H1 (cell line): Measurements from ENCODE around the gene MEF2A. TPM values are rescaled to one million over a fixed set of nuclear protein-coding genes. Genes with fewer than 3 reads are reported as not detected.

ENCODE experiments used
- CTCF ChIA-PET: fragments of 300-600 bp; sonication (Branson Sonifier 250); formaldehyde crosslinking; loops from one replicate; lab custom pipeline; 2021; ENCODE audit not compliant: partially characterized antibody; lab: Charles Lee
- POLR2A ChIA-PET: fragments of 300-600 bp; sonication (Branson Sonifier 250); formaldehyde crosslinking; loops from one replicate; lab custom pipeline; 2021; ENCODE audit warnings: inconsistent platforms; ENCODE audit not compliant: partially characterized antibody; lab: Charles Lee
- DNase-seq, 2 experiments: peaks; one replicate each; pipeline versions ENCODE4 v3.0.0 to v3.0.0-alpha.2; 2010 to 2022; ENCODE audit warnings: low spot score in 2 of 2, low read depth in 1 of 2, mixed read lengths in 1 of 2
- FAIRE-seq: peaks from 2 replicates; lab custom pipeline; 2011; peaks lifted over from hg19 to GRCh38; lab: Jason Lieb, UNC
- H2AFZ ChIP-seq: 2 replicates; pipeline ENCODE4 v1.8.1; 2012; ENCODE audit warnings: low read length, inconsistent platforms
- H2AK5ac ChIP-seq: 2 replicates; pipeline ENCODE4 v1.6.1; 2013; ENCODE audit warnings: low read depth, low read length
- H2BK120ac ChIP-seq: replicated peaks from 2 replicates; pipeline ENCODE3; 2013; ENCODE audit warnings: low read depth, low read length, inconsistent platforms
- H2BK12ac ChIP-seq: 2 replicates; pipeline ENCODE4 v1.6.1; 2013; ENCODE audit warnings: low read depth, low read length
- H2BK15ac ChIP-seq: 2 replicates; pipeline ENCODE4 v1.6.1; 2013; ENCODE audit warnings: low read length
- H2BK20ac ChIP-seq: 2 replicates; pipeline ENCODE4 v1.6.1; 2013; ENCODE audit warnings: low read length
- H2BK5ac ChIP-seq: 2 replicates; pipeline ENCODE4 v1.6.1; 2013; ENCODE audit warnings: low read depth, low read length
- H3K14ac ChIP-seq: 2 replicates; pipeline ENCODE4 v1.6.1; 2013; ENCODE audit warnings: inconsistent platforms; ENCODE audit not compliant: insufficient read length
- H3K18ac ChIP-seq: 2 replicates; pipeline ENCODE4 v1.6.1; 2013; ENCODE audit warnings: low read length; ENCODE audit errors: extremely low read depth
- H3K23ac ChIP-seq: 2 replicates; pipeline ENCODE4 v1.6.1; 2013; ENCODE audit warnings: inconsistent platforms; ENCODE audit not compliant: insufficient read length
- H3K23me2 ChIP-seq: 2 replicates; pipeline ENCODE4 v1.6.1; 2013; ENCODE audit warnings: low read depth, low read length
- H3K27ac ChIP-seq: 2 replicates; pipeline ENCODE4 v1.6.1; 2011; ENCODE audit warnings: low read depth, low read length, inconsistent platforms
- H3K27me3 ChIP-seq, 4 experiments: replicated peaks in 1 of 4; 1 replicate in 1 of 4; 2 replicates in 3 of 4; pipeline versions ENCODE4 v1.6.1 to v1.8.1; 2011 to 2013; ENCODE audit warnings: low read length in 3 of 4, mild to moderate bottlenecking in 3 of 4, inconsistent platforms in 2 of 4, mixed read lengths in 2 of 4, moderate library complexity in 1 of 4; ENCODE audit not compliant: control insufficient read depth in 3 of 4, insufficient read depth in 3 of 4; ENCODE audit errors: extremely low read depth in 1 of 4
- H3K36me3 ChIP-seq, 4 experiments: 2 replicates each; pipeline versions ENCODE4 v1.6.1 to v1.8.1; 2011 to 2013; ENCODE audit warnings: mild to moderate bottlenecking in 4 of 4, low read length in 3 of 4, moderate library complexity in 2 of 4, control low read depth in 1 of 4, inconsistent platforms in 1 of 4; ENCODE audit not compliant: insufficient read depth in 4 of 4, control insufficient read depth in 2 of 4
- H3K4ac ChIP-seq: replicated peaks from 2 replicates; pipeline ENCODE3; 2013; ENCODE audit warnings: low read length, low read depth, mixed read lengths, inconsistent platforms; ENCODE audit not compliant: insufficient read length
- H3K4me1 ChIP-seq, 4 experiments: replicated peaks in 1 of 4; 1 replicate in 1 of 4; 2 replicates in 3 of 4; pipeline versions ENCODE4 v1.6.1 to v1.8.1; 2011 to 2013; ENCODE audit warnings: low read length in 3 of 4, inconsistent platforms in 2 of 4, mixed read lengths in 1 of 4; ENCODE audit not compliant: insufficient read depth in 4 of 4, control insufficient read depth in 3 of 4
- H3K4me2 ChIP-seq, 2 experiments: 2 replicates each; pipeline versions ENCODE4 v1.6.1 to v1.8.1; 2011 to 2013; ENCODE audit warnings: low read depth in 2 of 2, low read length in 2 of 2, control low read depth in 1 of 2, inconsistent platforms in 1 of 2, mild to moderate bottlenecking in 1 of 2; ENCODE audit not compliant: insufficient read depth in 1 of 2
- H3K4me3 ChIP-seq, 4 experiments: fragments of 200-600, 300-600 bp in 1 of 4; sonication (generic), shearing (Covaris generic), sonication (Bioruptor Twin) in 1 of 4; 2 replicates each; pipeline versions ENCODE4 v1.5.1 to v1.8.1; 2011 to 2016; ENCODE audit warnings: low read length in 4 of 4, low read depth in 3 of 4, control low read depth in 2 of 4, inconsistent platforms in 2 of 4, mild to moderate bottlenecking in 2 of 4, mixed read lengths in 1 of 4, moderate library complexity in 1 of 4; ENCODE audit not compliant: insufficient read depth in 2 of 4; ENCODE audit errors: extremely low read depth in 1 of 4
- H3K56ac ChIP-seq: replicated peaks from 2 replicates; pipeline ENCODE3; 2013; ENCODE audit warnings: low read depth, mild to moderate bottlenecking, mixed read lengths, low read length, inconsistent platforms; ENCODE audit not compliant: insufficient read length
- H3K79me1 ChIP-seq: 2 replicates; pipeline ENCODE4 v1.6.1; 2013; ENCODE audit warnings: low read depth, low read length, control low read depth
- H3K79me2 ChIP-seq, 2 experiments: 2 replicates each; pipeline versions ENCODE4 v1.6.1 to v1.8.1; 2012 to 2013; ENCODE audit warnings: low read length in 2 of 2, mild to moderate bottlenecking in 2 of 2, inconsistent platforms in 1 of 2; ENCODE audit not compliant: insufficient read depth in 2 of 2, control insufficient read depth in 1 of 2
- H3K9ac ChIP-seq, 4 experiments: replicated peaks in 1 of 4; 1 replicate in 1 of 4; 2 replicates in 3 of 4; pipeline versions ENCODE4 v1.6.1 to v1.8.1; 2011 to 2013; ENCODE audit warnings: low read depth in 3 of 4, low read length in 3 of 4, control low read depth in 2 of 4, mild to moderate bottlenecking in 2 of 4, moderate library complexity in 2 of 4, inconsistent platforms in 1 of 4; ENCODE audit errors: extremely low read depth in 1 of 4
- H3K9me3 ChIP-seq, 2 experiments: 2 replicates each; pipeline versions ENCODE4 v1.6.1 to v1.8.1; 2012 to 2013; ENCODE audit warnings: mild to moderate bottlenecking in 2 of 2, moderate library complexity in 2 of 2, control low read depth in 1 of 2, inconsistent platforms in 1 of 2, low read depth in 1 of 2, low read length in 1 of 2, mixed read lengths in 1 of 2; ENCODE audit not compliant: insufficient read depth in 2 of 2
- H4K20me1 ChIP-seq, 2 experiments: replicated peaks in 1 of 2; 2 replicates each; pipeline versions ENCODE3 to v1.8.1; 2011 to 2013; ENCODE audit warnings: inconsistent platforms in 2 of 2, low read length in 2 of 2, mild to moderate bottlenecking in 1 of 2; ENCODE audit not compliant: insufficient read depth in 2 of 2, control insufficient read depth in 1 of 2
- H4K5ac ChIP-seq: 2 replicates; pipeline ENCODE4 v1.6.1; 2013; ENCODE audit warnings: low read length, low read depth, mixed read lengths, inconsistent platforms; ENCODE audit not compliant: insufficient read length
- H4K8ac ChIP-seq: 2 replicates; pipeline ENCODE4 v1.8.0; 2013; ENCODE audit warnings: mild to moderate bottlenecking, moderate library complexity, low read length, inconsistent platforms; ENCODE audit not compliant: insufficient read depth; ENCODE audit errors: extremely low read depth
- H4K91ac ChIP-seq: replicated peaks from 2 replicates; pipeline ENCODE3; 2013; ENCODE audit warnings: low read length, mixed read lengths, inconsistent platforms; ENCODE audit not compliant: insufficient read length
- ASH2L ChIP-seq: fragments of 200-600, 300-600 bp; sonication (generic); IDR thresholded peaks from one replicate; pipeline ENCODE4 v1.7.1; 2017; ENCODE audit warnings: low read length
- BRCA1 ChIP-seq: IDR thresholded peaks from 2 replicates; pipeline ENCODE4 v1.6.1; 2012; ENCODE audit warnings: low read depth, low read length, improper control_type of control experiment
- CHD2 ChIP-seq: IDR thresholded peaks from 2 replicates; pipeline ENCODE4 v1.6.1; 2012; ENCODE audit warnings: low read length, improper control_type of control experiment
- SIX5 ChIP-seq: IDR thresholded peaks from 2 replicates; pipeline ENCODE4 v1.6.1; 2011; ENCODE audit warnings: mild to moderate bottlenecking, low read depth, low read length
- ZNF274 ChIP-seq: IDR thresholded peaks from 2 replicates; pipeline ENCODE4 v1.7.0; 2012; ENCODE audit warnings: low read length, borderline replicate concordance; ENCODE audit errors: extremely low read depth
- WGBS, 2 experiments: shearing (Covaris generic) in 1 of 2; methylation state at CpG; one replicate each; pipeline versions ENCODE4 v1.1.6 to v1.1.7; 2013 to 2015; ENCODE audit warnings: low lambda C conversion rate in 2 of 2, mixed read lengths in 2 of 2, inconsistent platforms in 1 of 2, low coverage in 1 of 2, missing lambda C conversion rate in 1 of 2; ENCODE audit not compliant: insufficient replicate concordance in 2 of 2, insufficient coverage in 1 of 2, insufficient read length in 1 of 2; ENCODE audit errors: extremely low coverage in 1 of 2, missing lambda C conversion rate in 1 of 2; 5-methylcytosine and 5-hydroxymethylcytosine counted together
- polyA plus RNA-seq, 7 experiments: library from polyadenylated mRNA; depleted of rRNA in 3 of 7; stranded (reverse) in 5 of 7; unstranded in 2 of 7; fragments of >200 nt in 5 of 7; fragments of 200-250 nt in 2 of 7; gene quantifications; 1 replicate in 5 of 7; 2 replicates in 1 of 7; 4 replicates in 1 of 7; pipeline versions ENCODE4 v1.2.1 to v1.2.3, GENCODE V29; 2011 to 2013; ENCODE audit warnings: missing spikeins in 2 of 7, mixed read lengths in 2 of 7
- total RNA-seq: library from RNA; stranded (reverse); fragmentation: NEBNext Ultra II Directional; extraction: Animal tissue kit (Norgen Biotek cat#: 25700); gene quantifications from 2 replicates; pipeline ENCODE4 v1.2.1, GENCODE V29; 2021

Gene MEF2A
- total and polyA plus RNA-seq, 2 of the 8 experiments (the other 6 are each of a cell fraction or from before 2014, with no cell fraction given), result 15.6 to 22.5 TPM

DNA sequence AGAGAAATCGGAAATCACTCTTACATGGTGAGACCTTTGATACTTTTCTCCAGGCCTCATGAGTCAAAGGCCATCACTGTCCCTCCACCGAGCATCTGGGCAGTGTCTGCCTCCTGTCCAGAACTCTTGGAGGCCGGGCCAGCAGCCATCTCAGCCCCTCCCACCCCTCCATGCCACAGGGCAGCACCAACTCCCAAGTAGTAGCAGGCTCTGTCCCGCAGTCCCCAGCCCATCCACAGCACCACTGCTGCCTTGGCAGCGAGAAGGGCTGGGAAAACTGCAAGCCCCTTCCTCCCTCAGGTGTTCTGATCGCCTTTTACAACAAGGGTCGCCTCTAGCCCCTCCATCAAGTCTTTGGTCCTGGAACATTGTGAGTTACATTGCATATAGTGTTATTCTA, 161.9 kb downstream of the MEF2A start:
- no peaks in the 10 kb centered on the region for H3K79me2 ChIP-seq
- H3K4me2 ChIP-seq, result no peak overlapping the region
- 0 out of 2 replicates have a peak, but pooled peaks cover 2% of the 10 kb centered on the region for H3K79me1 ChIP-seq
- no peak overlapping the region for H2BK15ac ChIP-seq
- FAIRE-seq (no peak), DNase-seq (no peak)
- H3K9ac ChIP-seq, result no peak overlapping the region
- no peak overlapping the region for H4K8ac ChIP-seq
- H3K27ac ChIP-seq, result no peak overlapping the region
- no peak overlapping the region for H2BK5ac ChIP-seq
- WGBS, 2 experiments, result 76% methylated on average over 7 of the region's 7 CpGs; no CpG with 5 or more reads in 1 of the 2 experiments
- no peak overlapping the region for H2BK12ac ChIP-seq
- H3K4ac ChIP-seq, result no peak overlapping the region
- H4K20me1 ChIP-seq, result peaks cover 0 to 5% of the 10 kb centered on the region in 2 experiments
- H3K4me1 ChIP-seq, result peaks cover 5 to 23% (median 6%) of the 10 kb centered on the region in 4 experiments; a peak in 5 of 7 replicates
- peaks cover 4 to 12% of the 10 kb centered on the region in 2 experiments; a peak in 3 of 4 replicates for H3K9me3 ChIP-seq
- H2AFZ ChIP-seq, result no peak overlapping the region
- CTCF ChIA-PET, result interaction anchor here (0.7 to 3.9 kb wide), 5 partner anchors 25 to 632 kb away, joined by 3 to 34 read pairs (median 3); no protein-coding TSS in a partner anchor
- H3K18ac ChIP-seq, result no peak overlapping the region
- POLR2A ChIA-PET, result interaction anchor here (0.8 kb wide), 1 partner anchor 16 kb away, joined by 3 read pairs; no protein-coding TSS in a partner anchor
- no peak overlapping the region for H3K23ac ChIP-seq
- no peak overlapping the region for H3K4me3 ChIP-seq
- peaks cover 4 to 9% (median 5%) of the 10 kb centered on the region in 4 experiments; a peak in 7 of 8 replicates for H3K36me3 ChIP-seq
- H3K23me2 ChIP-seq, result peaks cover 7% of the 10 kb centered on the region; the same call in 1 of the 2 replicates
- no peak for TF ChIP-seq BRCA1
- TF ChIP-seq SIX5, result no peak
- no peak for TF ChIP-seq CHD2
- no peak for TF ChIP-seq ZNF274
- TF ChIP-seq ASH2L, result no peak
- H3K14ac ChIP-seq, result no peak overlapping the region
- H4K5ac ChIP-seq, result no peak overlapping the region
- no peak overlapping the region for H2AK5ac ChIP-seq
- H3K27me3 ChIP-seq, result peaks cover 0 to 10% (median 3%) of the 10 kb centered on the region in 4 experiments; a peak in 4 of 7 replicates
- H2BK120ac ChIP-seq, result no peak overlapping the region
- no peak overlapping the region for H3K56ac ChIP-seq
- H2BK20ac ChIP-seq, result no peak overlapping the region
- no peak overlapping the region for H4K91ac ChIP-seq
